Type B pancreatic cell (in vitro differentiated cells): ENCODE measurements around the gene NPAS3. TPM values are rescaled to one million over a fixed set of nuclear protein-coding genes. Genes with fewer than 3 reads are reported as not detected.

Experiments used
- DNase-seq: peaks from one replicate; pipeline ENCODE4 v3.0.0; 2021; ENCODE audit warnings: mixed read lengths; ENCODE audit not compliant: unreplicated experiment; ENCODE audit errors: extremely low spot score
- H3K27ac Mint-ChIP-seq: 2 replicates; pipeline ENCODE4 v1.8.0; 2021; ENCODE audit warnings: mild to moderate bottlenecking, mixed read lengths
- H3K27me3 Mint-ChIP-seq: 2 replicates; pipeline ENCODE4 v1.8.0; 2021; ENCODE audit warnings: mixed read lengths
- H3K36me3 Mint-ChIP-seq: 2 replicates; pipeline ENCODE4 v1.8.0; 2021; ENCODE audit warnings: mixed read lengths
- H3K4me1 Mint-ChIP-seq: one replicate; pipeline ENCODE4 v1.8.0; 2021; ENCODE audit warnings: mixed read lengths; ENCODE audit not compliant: unreplicated experiment
- H3K4me3 Mint-ChIP-seq: 2 replicates; pipeline ENCODE4 v1.8.0; 2021; ENCODE audit warnings: mild to moderate bottlenecking, mixed read lengths
- H3K9me3 Mint-ChIP-seq: 2 replicates; pipeline ENCODE4 v1.8.0; 2021; ENCODE audit warnings: mixed read lengths
- CTCF ChIP-seq: fragments of 200-600 bp; sonication (generic); conservative IDR thresholded peaks from 2 replicates; pipeline ENCODE4 v1.5.0; 2021; ENCODE audit warnings: antibody characterized with exemption, mild to moderate bottlenecking
- total RNA-seq: library from RNA; stranded (reverse); gene quantifications from 2 replicates; pipeline ENCODE4 v1.2.1, GENCODE V29; 2021; ENCODE audit warnings: low replicate concordance

NPAS3 gene
- total RNA-seq, 1 donor from 2014 or later, result 8.7 TPM

GRCh38 chr14:33016613-33017012 is 77.9 kb downstream of the NPAS3 start:
- Mint-ChIP-seq H3K27me3 (no peaks in the 10 kb centered on the region), H3K9me3 (no peaks in the 10 kb centered on the region), H3K4me1 (no peaks in the 10 kb centered on the region), H3K27ac (no peak overlapping the region), H3K36me3 (no peaks in the 10 kb centered on the region), H3K4me3 (no peak overlapping the region)
- no peak for TF ChIP-seq CTCF
- DNase-seq, result no peak

- H3K36me3 Mint-ChIP-seq, result no peaks in the 10 kb centered on the region
- no peak for TF ChIP-seq CTCF
- H3K9me3 Mint-ChIP-seq, result no peaks in the 10 kb centered on the region
- H3K27ac Mint-ChIP-seq, result no peak overlapping the region
- DNase-seq, result no peak
- H3K27me3 Mint-ChIP-seq, result no peaks in the 10 kb centered on the region
- H3K4me3 Mint-ChIP-seq, result no peak overlapping the region
- no peaks in the 10 kb centered on the region for H3K4me1 Mint-ChIP-seq
Observed at GRCh38 chr14:33017016-33017415, 78.3 kb downstream of the NPAS3 start.

GRCh38 chr14:33019346-33019745 is 80.7 kb downstream of the NPAS3 start:
- Mint-ChIP-seq H3K27ac (no peak overlapping the region), H3K4me1 (no peaks in the 10 kb centered on the region), H3K36me3 (no peaks in the 10 kb centered on the region), H3K4me3 (no peak overlapping the region), H3K27me3 (no peaks in the 10 kb centered on the region), H3K9me3 (no peaks in the 10 kb centered on the region)
- DNase-seq, result no peak
- no peak for TF ChIP-seq CTCF

GRCh38 chr14:33026850-33027430 is 88.3 kb downstream of the NPAS3 start:
- no peak overlapping the region for H3K4me3 Mint-ChIP-seq
- H3K4me1 Mint-ChIP-seq, result peaks cover 4% of the 10 kb centered on the region
- H3K27ac Mint-ChIP-seq, result no peak overlapping the region
- no peaks in the 10 kb centered on the region for H3K36me3 Mint-ChIP-seq
- TF ChIP-seq CTCF, result no peak
- H3K9me3 Mint-ChIP-seq, result no peaks in the 10 kb centered on the region
- DNase-seq, result no peak
- no peaks in the 10 kb centered on the region for H3K27me3 Mint-ChIP-seq

GRCh38 chr14:33029511-33029910 is 90.8 kb downstream of the NPAS3 start:
- H3K27ac Mint-ChIP-seq, result no peak overlapping the region

More at GRCh38 chr14:33029511-33029910, 90.8 kb downstream of the NPAS3 start:
- TF ChIP-seq CTCF, result no peak
- Mint-ChIP-seq H3K27me3 (no peaks in the 10 kb centered on the region), H3K9me3 (no peaks in the 10 kb centered on the region), H3K4me3 (no peak overlapping the region), H3K36me3 (no peaks in the 10 kb centered on the region), H3K4me1 (peaks cover 4% of the 10 kb centered on the region)
- no peak for DNase-seq
